ENCODE results near the gene ELK4.
A peak's percentile ranks its signal among the peaks of the same experiment; 100 is the strongest.

The ELK4 gene, protein sequence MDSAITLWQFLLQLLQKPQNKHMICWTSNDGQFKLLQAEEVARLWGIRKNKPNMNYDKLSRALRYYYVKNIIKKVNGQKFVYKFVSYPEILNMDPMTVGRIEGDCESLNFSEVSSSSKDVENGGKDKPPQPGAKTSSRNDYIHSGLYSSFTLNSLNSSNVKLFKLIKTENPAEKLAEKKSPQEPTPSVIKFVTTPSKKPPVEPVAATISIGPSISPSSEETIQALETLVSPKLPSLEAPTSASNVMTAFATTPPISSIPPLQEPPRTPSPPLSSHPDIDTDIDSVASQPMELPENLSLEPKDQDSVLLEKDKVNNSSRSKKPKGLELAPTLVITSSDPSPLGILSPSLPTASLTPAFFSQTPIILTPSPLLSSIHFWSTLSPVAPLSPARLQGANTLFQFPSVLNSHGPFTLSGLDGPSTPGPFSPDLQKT

GRCh38 chr1:205631768-205632668 is at the start of gene ELK4:
Gene ELK4, minus strand, starts transcription at chr1:205632011. Its CDS starts 8,129 bp downstream, at chr1:205623882.
- peak; percentile 97 for DNase-seq (ENCODE audit: low spot score)

DNA sequence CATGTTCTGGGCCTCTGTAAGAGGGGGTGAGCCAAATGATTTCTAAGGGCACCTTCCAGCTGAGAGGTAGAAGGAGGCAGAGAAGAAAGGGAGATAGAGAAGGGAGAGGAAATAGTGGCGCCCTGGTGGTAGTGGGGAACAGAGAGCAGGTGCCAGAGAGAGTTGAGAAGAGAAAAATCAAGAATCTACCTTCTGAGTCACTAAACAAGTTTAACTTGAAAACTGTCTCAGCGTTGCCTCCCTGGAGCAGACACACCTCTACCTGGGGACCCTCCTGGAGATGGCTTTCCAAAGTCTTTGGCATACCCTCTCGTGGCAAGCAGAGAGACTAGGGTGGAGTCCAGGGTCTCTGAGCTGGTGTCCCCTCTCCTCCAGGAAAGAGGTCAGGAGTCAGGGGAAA is 49.6 kb upstream of the ELK4 start:
- DNase-seq (ENCODE audit: low spot score) = no peak

- DNase-seq (ENCODE audit: low spot score) = peak; percentile 36
Measured at GRCh38 chr1:205680073-205680851, 48.5 kb upstream of the ELK4 start, which contains the start of gene SLC45A3. Gene SLC45A3, minus strand, starts transcription at chr1:205680509. Its CDS starts 15,853 bp downstream, at chr1:205664656.

DNA sequence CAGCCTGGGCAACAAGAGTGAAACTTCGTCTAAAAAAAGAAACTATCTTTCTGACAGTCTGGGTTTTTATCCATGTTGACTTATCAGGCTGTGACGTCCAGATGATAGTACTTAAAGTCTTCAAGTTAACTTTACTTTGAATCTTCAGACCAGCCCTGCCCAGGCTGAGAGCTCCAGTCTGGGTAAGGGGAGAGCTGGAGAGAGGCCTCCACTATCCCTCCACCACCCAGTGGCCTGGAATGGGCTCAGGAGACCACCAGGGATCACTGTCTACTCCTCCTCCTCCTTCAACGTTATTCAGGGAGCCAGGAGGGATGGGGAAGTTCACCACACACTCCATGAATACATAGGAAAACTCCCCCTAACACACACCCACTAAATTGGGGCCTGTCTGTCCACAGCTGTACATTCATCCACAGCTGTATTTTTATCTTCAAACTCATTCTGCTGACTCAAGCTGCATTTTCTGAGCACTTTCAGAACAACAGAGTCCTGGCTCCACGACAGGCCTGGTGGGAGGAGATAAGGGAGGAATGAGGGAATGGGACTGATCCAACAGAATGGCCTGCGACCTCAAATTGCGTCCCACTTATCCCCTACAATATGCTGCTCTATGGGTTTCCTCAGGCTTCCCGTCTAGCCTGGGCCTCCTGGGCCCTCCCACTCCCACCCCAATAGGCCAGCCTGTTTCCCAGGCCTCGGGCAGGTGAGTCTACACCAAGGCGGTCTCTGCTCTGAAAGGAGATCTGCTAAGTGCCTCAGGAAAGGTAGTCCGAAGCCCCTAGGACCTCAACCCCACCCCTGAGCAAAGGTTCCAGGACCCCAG is 46.7 kb upstream of the ELK4 start:
- peak; percentile 23 for DNase-seq (ENCODE audit: low spot score)

DNA sequence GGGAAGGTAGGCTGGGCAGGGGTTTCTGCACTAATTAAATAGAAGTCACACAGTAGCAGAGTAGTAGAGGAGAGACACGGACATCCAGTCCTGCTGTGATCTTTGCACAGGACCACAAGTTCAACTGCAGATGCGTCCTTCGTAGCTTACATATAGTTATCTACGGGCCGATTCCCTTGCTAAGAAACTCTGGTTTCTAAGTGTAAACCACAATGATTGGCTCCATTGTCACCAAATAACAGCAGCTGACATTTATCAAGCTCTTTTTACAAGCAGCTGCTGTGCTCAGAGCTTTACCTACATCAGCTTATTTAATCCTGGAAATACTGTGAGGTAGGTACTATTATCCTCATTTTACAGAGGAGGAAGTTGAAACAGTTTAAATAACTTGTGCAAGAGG is 45.4 kb upstream of the ELK4 start:
- DNase-seq (ENCODE audit: low spot score) = no peak

GRCh38 chr1:205676597-205676996 is 44.8 kb upstream of the ELK4 start:
- no peak for DNase-seq (ENCODE audit: low spot score)

DNA sequence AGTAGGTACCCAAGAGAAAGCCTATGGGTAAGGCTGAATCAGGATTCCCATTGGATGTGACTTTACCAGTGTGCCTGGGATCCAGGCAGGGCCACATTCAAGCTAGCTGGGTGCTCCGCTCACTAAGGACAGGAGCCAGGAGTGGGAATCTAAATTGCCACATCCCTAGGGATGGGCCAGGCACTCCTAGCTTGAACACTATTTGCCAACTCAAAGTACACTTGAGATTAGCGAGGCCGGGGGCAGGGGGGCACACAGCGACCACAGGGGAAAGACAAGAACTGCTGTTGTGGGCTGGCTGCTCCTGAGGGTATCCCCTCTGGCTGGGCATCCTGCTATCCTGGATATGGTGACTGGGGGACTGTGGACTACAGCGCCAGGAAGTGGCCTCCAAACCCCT is 44.2 kb upstream of the ELK4 start:
- DNase-seq (ENCODE audit: low spot score) = no peak

DNA sequence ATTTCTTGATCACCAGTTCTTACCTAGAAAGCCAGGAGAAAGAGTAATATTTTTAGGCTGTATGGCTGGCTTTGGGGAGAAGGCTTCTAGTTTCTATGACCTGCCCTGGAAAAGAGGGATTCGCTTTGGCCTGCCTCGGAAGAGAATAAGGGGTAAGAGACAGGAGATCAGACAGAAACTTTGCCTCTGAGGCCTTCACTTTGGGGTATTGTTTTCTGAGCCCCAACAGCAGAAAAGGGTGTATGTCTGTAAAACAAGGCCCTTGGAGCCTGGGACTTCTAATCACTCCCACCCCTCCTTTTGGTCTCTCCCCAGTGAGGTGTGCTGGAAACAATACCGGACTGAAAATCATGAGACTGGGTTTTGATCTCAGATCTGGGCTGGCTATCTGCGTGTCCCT is 43.4 kb upstream of the ELK4 start:
- no peak for DNase-seq (ENCODE audit: low spot score)

DNA sequence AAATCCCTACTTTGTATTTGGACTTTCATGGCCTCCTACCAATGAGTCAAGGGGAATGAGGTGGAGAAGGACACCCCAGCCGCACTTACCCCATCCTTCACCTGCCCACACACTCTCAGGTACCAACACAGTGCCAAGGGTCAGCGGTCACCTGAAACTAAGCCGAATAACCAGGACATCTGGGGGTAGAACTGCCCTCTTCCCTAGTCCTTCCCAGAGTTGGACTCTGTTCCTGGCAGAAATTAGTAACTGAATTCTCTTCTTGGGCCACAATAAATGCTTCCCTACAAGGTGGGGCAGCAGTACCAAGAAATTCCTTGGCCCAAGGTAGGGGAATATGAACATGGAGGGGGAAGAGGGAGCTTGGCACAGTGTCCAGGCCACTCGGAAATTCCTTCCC is 41.2 kb upstream of the ELK4 start:
- DNase-seq (ENCODE audit: low spot score) = no peak

GRCh38 chr1:205672395-205672889 is 40.6 kb upstream of the ELK4 start:
- DNase-seq (ENCODE audit: low spot score) = no peak

GRCh38 chr1:205670611-205671430 is 39.0 kb upstream of the ELK4 start:
- DNase-seq (ENCODE audit: low spot score) = no peak

DNA sequence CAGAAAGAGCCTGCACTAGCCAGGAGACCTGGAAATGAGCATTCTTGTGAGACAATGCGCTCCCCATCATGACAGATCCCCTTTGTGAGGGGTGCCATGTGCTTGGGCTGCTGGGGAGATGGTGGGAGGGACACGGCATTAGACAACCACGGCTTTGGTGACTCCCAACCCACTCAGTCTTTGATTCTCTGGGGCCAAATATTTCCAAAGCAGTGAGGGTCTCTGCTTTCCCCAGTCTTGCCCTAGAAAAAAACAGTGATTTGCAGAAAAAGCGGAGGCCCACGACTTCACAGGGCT is 38.3 kb upstream of the ELK4 start:
- no peak for DNase-seq (ENCODE audit: low spot score)

GRCh38 chr1:205669341-205670149 is 37.7 kb upstream of the ELK4 start:
- no peak for DNase-seq (ENCODE audit: low spot score)

GRCh38 chr1:205668951-205669340 is 37.1 kb upstream of the ELK4 start:
- DNase-seq (ENCODE audit: low spot score) = no peak

DNA sequence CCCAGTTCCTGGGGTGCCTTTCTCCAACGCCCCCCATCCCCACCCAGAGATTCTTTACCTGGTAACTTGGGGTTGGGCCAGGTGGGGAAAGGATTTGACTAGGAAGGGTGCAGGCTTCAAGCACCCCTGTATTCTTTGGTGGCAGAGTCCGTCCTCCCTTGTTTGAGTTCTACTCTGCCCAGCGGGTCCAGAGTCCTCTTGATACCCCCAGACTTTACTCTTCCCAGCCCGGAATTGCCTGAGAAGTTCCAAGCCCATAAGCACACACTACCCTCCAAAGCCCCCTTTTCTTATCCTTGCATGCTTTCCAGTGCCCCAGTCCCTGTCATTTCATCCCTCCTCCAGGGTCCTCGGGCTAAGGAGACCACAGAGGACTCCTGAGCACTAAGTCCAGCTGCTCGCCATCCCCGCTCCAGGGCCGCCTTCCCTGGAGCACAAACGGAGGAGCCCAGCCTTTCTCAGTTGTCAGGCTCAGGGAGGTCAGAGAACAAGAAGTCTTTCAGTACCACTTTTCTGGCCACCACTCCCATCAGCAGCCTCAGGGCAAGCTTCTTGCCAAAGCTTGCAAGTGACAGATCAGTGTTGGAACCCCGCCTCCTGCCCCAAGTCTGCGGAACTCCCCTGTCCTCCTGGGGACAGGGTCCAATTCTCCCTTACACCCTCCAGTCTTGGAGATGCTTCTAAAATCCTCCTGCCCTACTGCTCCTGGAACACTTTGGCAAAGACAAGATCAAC is 36.3 kb upstream of the ELK4 start:
- DNase-seq (ENCODE audit: low spot score) = no peak

DNA sequence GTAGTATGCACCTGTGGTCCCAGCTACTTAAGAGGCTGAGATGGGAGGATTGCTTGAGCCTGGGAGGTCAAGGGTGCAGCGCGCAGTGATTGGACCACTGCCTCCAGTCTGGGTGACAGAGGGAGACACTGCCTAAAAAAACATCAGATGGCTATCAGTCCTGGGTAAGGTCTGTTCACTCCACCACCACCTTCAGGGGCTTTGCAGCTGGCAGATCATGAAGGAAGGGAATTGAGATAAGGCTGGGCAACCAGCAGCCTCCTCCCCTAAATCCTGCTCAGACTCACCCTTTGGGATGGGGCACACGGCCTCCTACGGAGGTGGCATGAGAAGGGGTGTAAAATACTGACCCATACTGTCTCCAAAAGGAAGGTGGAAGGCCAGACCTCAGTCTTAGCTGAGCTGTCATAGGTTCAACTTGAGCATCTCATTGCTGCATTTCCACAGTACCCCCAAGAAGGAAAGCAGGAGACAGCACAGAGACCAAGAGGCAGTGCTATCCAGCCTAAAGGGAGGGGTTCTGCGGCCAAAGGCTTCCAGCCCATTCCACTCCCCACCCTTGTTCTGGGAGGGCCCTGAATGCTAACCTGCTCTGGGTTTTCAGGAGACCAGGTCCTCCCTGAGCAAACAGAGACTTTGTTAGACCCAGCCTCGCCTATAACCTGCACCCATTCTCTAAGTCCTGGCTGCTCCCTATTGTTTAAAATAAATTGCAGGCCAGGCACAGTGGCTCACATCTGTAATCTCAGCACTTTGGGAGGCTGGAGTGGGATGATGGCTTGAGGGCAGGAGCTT is 34.8 kb upstream of the ELK4 start:
- no peak for DNase-seq (ENCODE audit: low spot score)

- no peak for DNase-seq (ENCODE audit: low spot score)
Measured at GRCh38 chr1:205665201-205666045, 33.6 kb upstream of the ELK4 start.
